Keratinocyte (primary cell): Measurements from ENCODE around the gene TSPOAP1.

Experiments used
- CTCF ChIP-seq, 3 experiments: IDR thresholded peaks in 1 of 3; conservative IDR thresholded peaks in 1 of 3; optimal IDR thresholded peaks in 1 of 3; 2 replicates in 2 of 3; 3 replicates in 1 of 3; pipeline versions ENCODE3 to v1.5.1; 2011; ENCODE audit warnings: low read length in 3 of 3, mild to moderate bottlenecking in 3 of 3, moderate library complexity in 2 of 3, control low read depth in 1 of 3, inconsistent platforms in 1 of 3; ENCODE audit not compliant: insufficient read depth in 2 of 3; ENCODE audit errors: extremely low read depth in 1 of 3
- EZH2 ChIP-seq: IDR thresholded peaks from one replicate; pipeline ENCODE4 v1.6.1; 2012; ENCODE audit warnings: inconsistent platforms, mild to moderate bottlenecking, low read length, moderate library complexity

GRCh38 chr17:58253082-58253481 lies 75.5 kb downstream of the TSPOAP1 start:
- no peak for TF ChIP-seq EZH2
- TF ChIP-seq CTCF (optimal IDR thresholded peaks at IDR 0.05 in 1 of 3, IDR thresholded peaks at IDR 0.05 in 1 of 3, conservative IDR thresholded peaks at IDR 0.05 in 1 of 3; ENCODE audit: extremely low read depth in 1 of 3, insufficient read depth in 2 of 3, low read length in 3 of 3) = no peak
